GM23248 (cell line): ENCODE measurements around the gene SLC35A1. TPM values are rescaled to one million over a fixed set of nuclear protein-coding genes. Genes with fewer than 3 reads are reported as not detected.

Source experiments
- DNase-seq: peaks from one replicate; pipeline ENCODE4 v3.0.0-alpha.2; 2015
- H2AFZ ChIP-seq: fragments of 200-600 bp; sonication (generic); 2 replicates; pipeline ENCODE4 v1.6.1; 2016; ENCODE audit warnings: antibody characterized with exemption
- H3F3A ChIP-seq: fragments of 200-600 bp; sonication (generic); 2 replicates; pipeline ENCODE4 v1.6.1; 2016; ENCODE audit warnings: mild to moderate bottlenecking, antibody characterized with exemption, mixed run types; ENCODE audit not compliant: insufficient read depth
- H3K27ac ChIP-seq: fragments of 200-600 bp; sonication (generic); 2 replicates; pipeline ENCODE4 v1.5.1; 2016; ENCODE audit warnings: mild to moderate bottlenecking
- H3K27me3 ChIP-seq: fragments of 200-600 bp; sonication (generic); replicated peaks from 2 replicates; pipeline ENCODE4 v1.6.1; 2016; ENCODE audit warnings: mild to moderate bottlenecking; ENCODE audit not compliant: insufficient read depth
- H3K36me3 ChIP-seq: fragments of 200-600 bp; sonication (generic); 2 replicates; pipeline ENCODE4 v1.6.1; 2016; ENCODE audit warnings: low read depth, mild to moderate bottlenecking
- H3K4me1 ChIP-seq: fragments of 200-600 bp; sonication (generic); 2 replicates; pipeline ENCODE4 v1.6.1; 2016; ENCODE audit warnings: mild to moderate bottlenecking; ENCODE audit not compliant: insufficient read depth
- H3K4me2 ChIP-seq: fragments of 200-600 bp; sonication (generic); one replicate; pipeline ENCODE4 v1.6.1; 2016; ENCODE audit warnings: mild to moderate bottlenecking; ENCODE audit not compliant: unreplicated experiment
- H3K4me3 ChIP-seq: fragments of 200-600 bp; sonication (generic); 2 replicates; pipeline ENCODE4 v1.5.1; 2016; ENCODE audit warnings: mild to moderate bottlenecking
- H3K79me2 ChIP-seq: fragments of 200-600 bp; sonication (generic); 2 replicates; pipeline ENCODE4 v1.6.1; 2016; ENCODE audit warnings: mild to moderate bottlenecking; ENCODE audit not compliant: insufficient read depth
- H3K9ac ChIP-seq: fragments of 200-600 bp; sonication (generic); 2 replicates; pipeline ENCODE4 v1.6.1; 2016; ENCODE audit warnings: mild to moderate bottlenecking
- H3K9me2 ChIP-seq: fragments of 200-600 bp; sonication (generic); 2 replicates; pipeline ENCODE4 v1.6.1; 2016; ENCODE audit warnings: mixed run types, mild to moderate bottlenecking, moderate library complexity; ENCODE audit not compliant: insufficient read depth
- H3K9me3 ChIP-seq: fragments of 200-600 bp; sonication (generic); one replicate; pipeline ENCODE4 v1.6.1; 2017; ENCODE audit warnings: low read depth
- H4K20me1 ChIP-seq: fragments of 200-600 bp; sonication (generic); 2 replicates; pipeline ENCODE4 v1.6.0; 2016; ENCODE audit not compliant: insufficient read depth
- EZH2 ChIP-seq: fragments of 200-600 bp; sonication (generic); IDR thresholded peaks from 2 replicates; pipeline ENCODE4 v1.6.1; 2018; ENCODE audit warnings: antibody characterized with exemption, mild to moderate bottlenecking; ENCODE audit not compliant: insufficient read depth, poor library complexity, severe bottlenecking
- EZH2phosphoT487 ChIP-seq: fragments of 200-600 bp; sonication (generic); IDR thresholded peaks from 2 replicates; pipeline ENCODE4 v1.6.1; 2018; ENCODE audit warnings: antibody characterized with exemption, moderate library complexity, mild to moderate bottlenecking, low read depth; ENCODE audit not compliant: insufficient read depth
- WGBS, 2 experiments: methylation state at CpG; one replicate each; pipeline ENCODE4 v1.1.6; 2015 to 2017; ENCODE audit warnings: low lambda C conversion rate in 2 of 2, low coverage in 1 of 2; ENCODE audit errors: missing lambda C conversion rate in 2 of 2; 5-methylcytosine and 5-hydroxymethylcytosine counted together
- in situ Hi-C: fragments of 300-500 bp; cut with MboI; formaldehyde crosslinking; loops from 2 replicates; pipeline ENCODE4 v1.15.0; 2020
- polyA plus RNA-seq: library from polyadenylated mRNA; unstranded; fragments of >200 nt; fragmentation: Nextera tagmentation; extraction: Ambion mirVana; gene quantifications from 2 replicates; pipeline ENCODE4 v1.2.1, GENCODE V29; 2016
- small RNA-seq: library from RNA; depleted of rRNA; stranded (forward); fragments of <200 nt; gene quantifications from one replicate; pipeline ENCODE3, GENCODE V24; 2014; ENCODE audit warnings: low read depth, low replicate concordance
- total RNA-seq: library from RNA; depleted of rRNA; stranded (reverse); fragments of >200 nt; shearing (Covaris generic); gene quantifications from 2 replicates; pipeline ENCODE4 v1.2.3, GENCODE V29; 2014; rRNA removed

The SLC35A1 gene
- total and polyA plus RNA-seq, 2 experiments from 2014 or later = 25.6 to 31.4 TPM

GRCh38 chr6:87553159-87553765 lies 80.5 kb downstream of the SLC35A1 start:
- Histone ChIP-seq H3K9ac (no peak overlapping the region), H2AFZ (no peak overlapping the region), H3K79me2 (peaks cover 87% of the 10 kb centered on the region), H4K20me1 (no peaks in the 10 kb centered on the region), H3K4me1 (no peaks in the 10 kb centered on the region), H3K36me3 (peaks cover 61% of the 10 kb centered on the region), H3K9me3 (no peaks in the 10 kb centered on the region), H3K4me2 (no peak overlapping the region), H3K9me2 (no peaks in the 10 kb centered on the region), H3F3A (peaks cover 13% of the 10 kb centered on the region; the same call in 1 of the 2 replicates), H3K27ac (no peak overlapping the region), H3K4me3 (no peak overlapping the region), H3K27me3 (no peaks in the 10 kb centered on the region)
- DNase-seq = no peak
- in situ Hi-C loops = no loop called here
- TF ChIP-seq EZH2 = no peak
- TF ChIP-seq EZH2phosphoT487 = no peak
- 96 to 99% methylated on average over 4 of the region's 4 CpGs for WGBS, 2 experiments

- Histone ChIP-seq H3K9me2 (no peaks in the 10 kb centered on the region), H3K27ac (no peak overlapping the region), H3K4me1 (no peaks in the 10 kb centered on the region), H3K36me3 (peaks cover 60% of the 10 kb centered on the region), H3K79me2 (peaks cover 85% of the 10 kb centered on the region), H3K27me3 (no peaks in the 10 kb centered on the region), H3K4me2 (no peak overlapping the region), H3K9ac (no peak overlapping the region), H2AFZ (no peak overlapping the region), H3K4me3 (no peak overlapping the region), H3F3A (peaks cover 8% of the 10 kb centered on the region; the same call in 1 of the 2 replicates), H3K9me3 (no peaks in the 10 kb centered on the region), H4K20me1 (no peaks in the 10 kb centered on the region)
- TF ChIP-seq EZH2 (no peak), EZH2phosphoT487 (no peak)
- DNase-seq = no peak
- in situ Hi-C loops = no loop called here
These were observed 82.7 kb downstream of the SLC35A1 start for GRCh38 chr6:87555506-87555905.

DNA sequence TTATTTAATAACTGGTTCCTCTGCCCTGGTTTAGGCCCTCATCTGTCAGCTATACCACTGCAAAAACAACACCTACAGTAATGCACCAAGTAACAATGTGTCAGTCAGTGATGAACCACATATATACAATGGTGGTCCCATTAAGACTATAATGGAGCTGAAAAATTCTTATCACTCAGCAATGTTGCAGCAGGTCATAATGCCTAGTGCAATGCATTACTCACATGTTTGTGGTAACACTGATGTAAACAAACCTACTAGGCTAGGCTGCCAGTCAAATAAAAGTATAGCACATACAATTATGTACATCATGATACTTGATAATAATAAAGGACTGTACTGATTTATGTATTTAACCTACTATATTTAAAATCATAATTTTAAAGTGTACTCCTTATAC lies 85.7 kb downstream of the SLC35A1 start:
- TF ChIP-seq EZH2phosphoT487 (no peak), EZH2 (no peak)
- H4K20me1 ChIP-seq = no peaks in the 10 kb centered on the region
- H3K4me3 ChIP-seq = no peak overlapping the region
- H3K27me3 ChIP-seq = no peaks in the 10 kb centered on the region
- H3K36me3 ChIP-seq = peaks cover 72% of the 10 kb centered on the region
- H3K4me1 ChIP-seq = no peaks in the 10 kb centered on the region
- peaks cover 75% of the 10 kb centered on the region for H3K79me2 ChIP-seq
- H3K9me3 ChIP-seq = no peaks in the 10 kb centered on the region
- H3K4me2 ChIP-seq = no peak overlapping the region
- H3K9me2 ChIP-seq = no peaks in the 10 kb centered on the region
- H3K27ac ChIP-seq = no peak overlapping the region
- no peak for DNase-seq
- no peak overlapping the region for H2AFZ ChIP-seq
- peaks cover 8% of the 10 kb centered on the region; the same call in 1 of the 2 replicates for H3F3A ChIP-seq
- H3K9ac ChIP-seq = no peak overlapping the region
- in situ Hi-C loops = no loop called here

GRCh38 chr6:87561017-87561416 lies 88.2 kb downstream of the SLC35A1 start:
- TF ChIP-seq EZH2phosphoT487 = no peak
- TF ChIP-seq EZH2 = no peak
- H3K79me2 ChIP-seq = peaks cover 78% of the 10 kb centered on the region
- H4K20me1 ChIP-seq = no peaks in the 10 kb centered on the region
- H3K27ac ChIP-seq = no peak overlapping the region
- H3K27me3 ChIP-seq = no peaks in the 10 kb centered on the region
- H3K36me3 ChIP-seq = peaks cover 61% of the 10 kb centered on the region
- in situ Hi-C loops = no loop called here
- H3K9ac ChIP-seq = no peak overlapping the region
- 87 to 94% methylated on average over 1 of the region's 1 CpG for WGBS, 2 experiments
- DNase-seq = no peak
- no peak overlapping the region for H2AFZ ChIP-seq
- H3K4me3 ChIP-seq = no peak overlapping the region
- no peaks in the 10 kb centered on the region for H3K4me1 ChIP-seq
- no peaks in the 10 kb centered on the region for H3K9me3 ChIP-seq
- no peaks in the 10 kb centered on the region for H3K9me2 ChIP-seq
- H3K4me2 ChIP-seq = no peak overlapping the region
- H3F3A ChIP-seq = peaks cover under 1% of the 10 kb centered on the region; the same call in 1 of the 2 replicates

Small RNA genes lying within 50 kb of the gene (small RNA-seq; reads per million reads assigned to genes)
- gene AL049697.2 (not detected), gene RNU6-444P (not detected)

Other genes starting within 250 kb of the SLC35A1 start
- 2.0 and 2.4 TPM in 2 replicates for gene SMIM8, start 150.4 kb upstream of the SLC35A1 start, total RNA-seq
- gene SMIM8, start 150.4 kb upstream of the SLC35A1 start, polyA plus RNA-seq = 7.2 and 8.7 TPM in 2 replicates
- not detected in 2 replicates for gene GJB7, start 143.7 kb upstream of the SLC35A1 start, total RNA-seq
- 0.08 and 0.23 TPM in 2 replicates for gene GJB7, start 143.7 kb upstream of the SLC35A1 start, polyA plus RNA-seq
- gene C6orf163, start 128.2 kb upstream of the SLC35A1 start, total RNA-seq = 0.51 and 1.5 TPM in 2 replicates
- gene C6orf163, start 128.2 kb upstream of the SLC35A1 start, polyA plus RNA-seq = 0.19 and 0.33 TPM in 2 replicates
- 1.9 TPM in 1 of 2 replicates, not detected in the other for gene CFAP206, start 65.0 kb upstream of the SLC35A1 start, total RNA-seq
- 0.14 TPM in 1 of 2 replicates, not detected in the other for gene CFAP206, start 65.0 kb upstream of the SLC35A1 start, polyA plus RNA-seq
- 38.7 and 44.1 TPM in 2 replicates for gene RARS2, start 117.0 kb downstream of the SLC35A1 start, total RNA-seq
- 77.0 and 77.3 TPM in 2 replicates for gene RARS2, start 117.0 kb downstream of the SLC35A1 start, polyA plus RNA-seq
- gene ORC3, start 117.2 kb downstream of the SLC35A1 start, total RNA-seq = 34.7 and 35.3 TPM in 2 replicates
- 32.4 and 34.4 TPM in 2 replicates for gene ORC3, start 117.2 kb downstream of the SLC35A1 start, polyA plus RNA-seq
- gene AKIRIN2, start 229.3 kb downstream of the SLC35A1 start, total RNA-seq = 21.4 and 24.9 TPM in 2 replicates
- gene AKIRIN2, start 229.3 kb downstream of the SLC35A1 start, polyA plus RNA-seq = 60.6 and 66.2 TPM in 2 replicates